Right ventricle myocardium inferior (tissue), 1 donor: ENCODE data around the gene SLC38A9. TPM values are rescaled to one million over a fixed set of nuclear protein-coding genes. Genes with fewer than 3 reads are reported as not detected.

ENCODE experiments used
- ATAC-seq: fragments of 200-7000 bp; cut with Tn5 transposase; one replicate; pipeline ENCODE4 v1.9.1; 2020; ENCODE audit warnings: mild to moderate bottlenecking, moderate library complexity
- DNase-seq: peaks from one replicate; pipeline ENCODE4 v3.0.0; 2021; ENCODE audit errors: missing footprints
- intact Hi-C: fragments of 100-400 bp; cut with DNase I; formaldehyde crosslinking; loops from one replicate; pipeline ENCODE4 v1.11.0; 2022
- total RNA-seq: library from RNA; stranded (reverse); fragmentation: NEBNext Ultra II Directional; extraction: Animal tissue kit (Norgen Biotek cat#: 25700); gene quantifications from one replicate; pipeline ENCODE4 v1.2.1, GENCODE V29; 2021
- donor health status: DM: no; HTN: yes; CAD: no; lungs with severe emphysema.

The SLC38A9 gene
- total RNA-seq, 1 donor from 2014 or later: 7.9 TPM

DNA sequence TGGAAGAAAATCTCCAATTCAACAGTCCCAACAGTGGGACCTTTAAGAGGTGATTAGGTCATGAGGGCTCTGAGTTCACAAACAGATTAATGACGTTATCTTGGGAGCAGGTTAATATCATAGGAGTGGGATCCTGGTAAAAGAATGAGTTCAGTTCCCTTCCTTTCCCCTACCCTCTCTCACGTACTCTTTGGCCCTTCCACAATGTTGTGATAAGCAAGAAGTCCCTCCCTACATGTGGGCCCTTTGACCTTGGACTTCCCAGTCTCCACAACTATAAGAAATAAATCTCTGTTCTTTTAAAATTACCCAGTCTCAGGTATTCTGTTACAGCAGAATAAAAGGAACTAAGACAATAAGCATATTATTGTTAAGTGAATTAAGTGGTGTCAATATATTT lies 37.8 kb downstream of the SLC38A9 start:
- intact Hi-C loops: no loop called here
- ATAC-seq (no peak), DNase-seq (no peak)

DNA sequence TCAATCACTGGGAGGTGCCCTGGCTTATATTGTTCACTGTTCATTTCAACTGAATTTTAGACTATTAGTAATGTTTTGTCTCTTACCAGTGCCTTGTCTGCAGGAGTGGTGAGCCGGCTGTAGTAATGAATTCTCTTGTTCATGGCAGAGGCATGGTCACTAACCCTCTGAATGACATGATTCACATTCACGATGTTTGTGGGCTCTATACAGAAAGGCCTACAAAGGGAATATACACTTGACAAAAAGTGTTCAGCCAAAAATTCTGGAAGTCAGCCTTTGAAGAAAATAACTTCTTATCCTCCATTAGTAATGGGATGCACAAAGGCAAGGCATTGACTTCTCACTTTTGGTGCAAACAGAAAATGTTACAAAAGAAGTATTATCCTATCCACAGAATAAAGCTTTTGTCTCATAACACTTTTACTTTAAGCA lies 39.6 kb downstream of the SLC38A9 start:
- ATAC-seq: no peak

DNA sequence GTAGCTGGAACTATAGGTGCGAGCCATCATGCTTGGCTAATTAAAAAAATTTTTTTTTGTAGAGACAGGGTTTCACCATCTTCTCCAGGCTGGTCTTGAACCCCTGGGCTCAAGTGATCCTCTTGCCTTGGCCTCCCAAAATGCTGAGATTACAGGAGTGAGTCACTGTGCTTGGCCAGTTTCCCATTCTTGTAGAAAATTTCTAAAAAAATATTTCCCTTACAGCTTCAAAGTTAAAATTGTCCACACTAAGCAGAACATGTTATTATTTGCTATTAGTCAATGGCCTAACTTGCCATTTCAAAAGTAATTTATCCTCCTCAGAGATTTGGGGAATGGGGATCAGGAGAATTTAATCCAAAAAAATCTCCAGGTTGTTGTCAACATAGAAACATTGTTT lies 40.1 kb downstream of the SLC38A9 start:
- ATAC-seq: no peak
- intact Hi-C loops: no loop called here
- no peak for DNase-seq

More for the DNA sequence above, 39.6 kb downstream of the SLC38A9 start:
- intact Hi-C loops: no loop called here
- no peak for DNase-seq

DNA sequence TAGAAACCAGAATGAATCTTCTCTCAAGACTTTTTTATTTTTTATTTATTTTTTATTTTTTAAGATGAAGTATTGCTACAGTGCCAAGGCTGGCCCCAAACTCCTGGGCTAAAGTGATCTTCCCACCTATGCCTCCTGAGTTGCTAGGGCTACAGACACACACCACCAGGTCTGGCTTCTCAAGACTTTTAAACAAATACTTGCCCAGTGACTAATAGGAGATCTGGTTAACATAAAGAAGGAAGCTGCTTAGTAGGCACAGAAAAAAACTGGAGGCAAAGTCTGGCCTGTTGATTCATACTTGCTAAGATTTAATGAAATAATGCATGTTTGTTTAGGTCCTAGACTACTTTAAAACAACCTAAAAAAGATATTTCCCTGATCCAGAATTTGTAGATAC lies 43.8 kb downstream of the SLC38A9 start:
- ATAC-seq (no peak), DNase-seq (no peak)
- intact Hi-C loops: no loop called here

DNA sequence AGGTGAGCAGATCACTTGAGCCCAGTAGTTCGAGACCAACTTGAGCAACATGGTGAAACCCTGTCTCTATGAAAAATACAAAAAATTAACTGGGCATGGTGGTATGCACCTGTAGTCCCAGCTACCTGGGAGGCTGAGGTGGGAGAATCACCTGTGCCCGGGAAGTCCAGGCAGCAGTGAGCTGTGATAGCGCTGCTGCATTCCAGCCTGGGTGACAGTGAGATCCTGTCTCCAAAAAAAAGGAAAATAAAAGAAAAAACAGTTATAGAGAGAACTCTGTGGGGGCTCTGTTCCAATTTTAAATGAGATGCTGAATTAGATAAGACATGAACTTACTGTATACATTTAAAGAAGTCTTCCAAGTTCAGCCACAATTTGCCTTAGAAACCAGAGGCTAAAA lies 44.2 kb downstream of the SLC38A9 start:
- intact Hi-C loops: no loop called here
- no peak for DNase-seq
- ATAC-seq: no peak

DNA sequence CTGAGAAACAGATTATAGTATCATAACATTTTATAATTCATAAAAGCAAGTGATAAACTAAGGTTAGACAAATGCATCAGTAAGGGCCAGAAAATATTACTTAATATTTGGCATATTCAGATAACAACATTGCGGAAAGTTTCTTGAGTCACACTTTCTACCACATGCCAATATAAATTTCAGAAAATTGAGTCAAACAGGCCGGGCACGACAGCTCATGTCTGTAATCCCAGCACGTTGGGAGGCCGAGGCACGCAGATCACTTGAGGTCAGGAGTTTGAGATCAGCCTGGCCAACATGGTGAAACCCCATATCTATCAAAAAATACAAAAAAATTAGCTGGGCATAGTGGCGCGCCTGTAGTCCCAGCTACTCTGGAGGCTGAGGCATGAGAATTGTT lies 47.1 kb downstream of the SLC38A9 start:
- intact Hi-C loops: no loop called here
- no peak for DNase-seq
- ATAC-seq: no peak

DNA sequence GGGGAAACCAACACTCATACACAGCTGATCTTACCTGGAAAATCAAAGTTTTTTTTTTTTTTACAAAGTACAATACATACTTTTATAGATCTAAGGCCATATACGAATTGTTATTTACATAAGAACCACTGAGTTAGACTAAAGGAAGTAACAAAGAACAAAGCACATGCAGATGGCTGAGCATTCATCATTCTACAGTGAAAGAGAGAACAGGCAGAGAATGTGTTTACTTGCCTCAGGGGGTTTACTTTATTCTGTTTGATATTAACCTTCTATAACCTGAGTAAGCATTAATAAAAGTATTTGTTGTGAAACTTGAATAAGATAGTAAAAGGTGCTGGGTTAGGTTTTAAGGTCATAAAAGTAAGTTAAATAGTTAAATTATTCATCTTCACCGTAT lies 54.7 kb downstream of the SLC38A9 start:
- DNase-seq (no peak), ATAC-seq (no peak)
- intact Hi-C loops: no loop called here

DNA sequence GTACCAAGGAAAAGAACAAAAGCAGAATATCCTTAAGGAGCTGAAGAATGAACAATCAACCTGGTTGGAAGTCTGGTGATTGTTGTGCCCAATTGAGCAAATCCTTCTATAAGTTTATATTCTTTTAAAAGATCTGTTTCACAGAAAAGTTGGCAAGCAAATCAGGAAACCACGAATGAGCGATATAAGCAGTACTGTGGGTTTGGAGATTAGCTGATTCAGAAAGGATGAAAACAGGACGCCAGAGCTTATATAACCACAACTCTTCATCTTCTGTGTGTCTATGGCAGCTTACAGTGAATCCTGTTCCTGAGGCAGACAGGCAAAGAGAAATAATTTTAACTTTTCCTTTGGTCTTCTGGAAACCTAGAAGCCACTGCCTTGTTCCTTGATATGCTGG lies 61.7 kb downstream of the SLC38A9 start:
- intact Hi-C loops: no loop called here
- DNase-seq (no peak), ATAC-seq (no peak)

DNA sequence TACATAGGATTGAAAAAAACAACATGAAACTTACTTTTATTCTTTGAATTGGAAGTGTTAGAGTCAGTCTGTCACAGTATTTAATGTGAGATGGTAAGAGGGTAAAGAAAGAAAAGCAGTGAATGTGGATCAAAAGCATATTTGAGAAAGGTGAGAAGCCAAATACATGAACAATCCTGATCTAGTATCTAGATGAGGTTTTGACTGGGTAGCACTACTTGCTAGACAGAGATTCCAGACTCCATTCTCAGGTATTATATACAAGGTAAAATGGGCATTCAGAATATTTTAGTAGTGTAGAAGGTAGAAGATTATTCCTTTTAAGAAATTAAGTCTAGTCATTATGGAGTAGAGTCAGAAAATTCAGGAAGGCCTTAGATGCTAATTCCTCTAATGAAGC lies 62.2 kb downstream of the SLC38A9 start:
- no peak for ATAC-seq
- intact Hi-C loops: no loop called here
- no peak for DNase-seq

DNA sequence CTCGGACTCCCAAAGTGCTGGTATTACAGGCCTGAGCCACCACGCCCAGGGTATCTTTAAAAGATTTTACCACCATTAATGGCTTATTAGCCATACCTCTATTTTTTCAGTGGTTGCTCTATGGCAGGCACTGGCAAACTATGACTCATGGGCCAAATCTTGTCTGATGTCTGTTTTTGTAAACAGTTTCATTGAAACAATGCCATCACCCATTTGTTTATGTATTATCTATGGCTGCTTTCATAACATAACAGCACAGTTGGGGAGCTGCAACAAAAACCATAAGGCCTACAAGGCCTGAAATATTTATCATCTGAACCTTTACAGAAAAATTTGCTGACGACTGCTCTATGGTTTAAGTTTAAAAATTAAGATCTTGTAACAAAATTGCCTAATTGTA lies 66.8 kb downstream of the SLC38A9 start:
- ATAC-seq (no peak), DNase-seq (no peak)
- intact Hi-C loops: no loop called here

DNA sequence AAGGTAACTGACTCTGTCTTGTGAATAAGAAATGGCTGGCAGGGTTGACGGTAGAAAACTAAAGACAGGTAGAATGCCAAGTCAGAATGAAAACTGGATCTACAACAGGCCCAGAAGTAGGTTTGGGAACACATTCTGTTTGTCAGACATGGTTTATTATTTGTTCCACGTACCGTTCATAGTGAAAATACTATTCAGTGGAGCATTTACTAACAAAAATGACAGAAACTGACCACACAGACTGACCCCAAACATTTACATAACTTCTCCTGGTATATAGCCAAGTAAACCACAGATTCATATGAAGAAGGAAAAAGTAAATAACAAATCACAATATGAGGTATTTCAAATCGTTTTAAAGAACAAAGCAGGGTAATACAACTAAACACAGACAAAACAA lies 73.7 kb downstream of the SLC38A9 start:
- ATAC-seq (no peak), DNase-seq (no peak)
- intact Hi-C loops: loop anchor here (10.0 kb wide), 1 partner anchor 104 kb away; the partner anchor contains the start of gene PLPP1

DNA sequence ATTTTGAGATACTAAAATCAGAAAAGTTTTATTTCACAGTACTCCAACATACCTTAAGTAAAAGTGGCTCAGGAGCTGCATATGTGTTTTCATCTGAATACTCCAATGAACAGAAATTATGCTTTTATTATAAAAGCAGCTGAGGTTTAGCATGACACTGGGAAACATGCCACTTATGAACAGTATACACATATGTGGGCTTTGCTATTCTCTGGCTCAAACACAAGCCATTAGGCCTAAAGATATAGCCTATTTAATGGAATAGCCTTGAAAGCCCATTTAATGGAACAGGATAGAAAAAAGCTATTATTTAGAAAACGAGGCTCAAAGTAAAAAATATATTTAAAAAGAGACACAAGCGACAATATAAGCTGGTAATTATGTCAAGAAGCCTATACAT lies 74.1 kb downstream of the SLC38A9 start:
- ATAC-seq (no peak), DNase-seq (no peak)
- intact Hi-C loops: loop anchor here (10.0 kb wide), 1 partner anchor 103 kb away; the partner anchor contains the start of gene PLPP1

DNA sequence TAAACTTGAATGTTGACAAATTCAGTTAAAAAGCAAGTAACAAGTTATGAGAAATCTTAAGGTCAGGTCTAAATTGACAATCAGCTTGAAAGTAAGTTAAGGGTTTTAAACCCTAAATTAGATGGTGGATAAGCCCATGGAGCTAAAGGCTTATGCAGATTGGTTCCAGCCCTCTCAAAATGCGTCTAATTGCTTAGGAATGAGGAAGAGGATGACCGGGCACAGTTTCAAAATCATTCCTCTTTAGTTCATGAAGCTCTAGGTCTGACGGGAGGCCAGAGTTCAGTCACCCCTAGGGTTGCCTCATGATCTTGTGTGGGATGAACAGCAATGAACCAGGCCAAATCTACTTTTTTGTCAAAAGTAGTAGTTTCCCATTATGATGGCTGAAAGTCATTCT lies 75.4 kb downstream of the SLC38A9 start:
- DNase-seq (no peak), ATAC-seq (peak; percentile 70)
- intact Hi-C loops: loop anchor here (10.0 kb wide), 1 partner anchor 102 kb away; the partner anchor contains the start of gene PLPP1

DNA sequence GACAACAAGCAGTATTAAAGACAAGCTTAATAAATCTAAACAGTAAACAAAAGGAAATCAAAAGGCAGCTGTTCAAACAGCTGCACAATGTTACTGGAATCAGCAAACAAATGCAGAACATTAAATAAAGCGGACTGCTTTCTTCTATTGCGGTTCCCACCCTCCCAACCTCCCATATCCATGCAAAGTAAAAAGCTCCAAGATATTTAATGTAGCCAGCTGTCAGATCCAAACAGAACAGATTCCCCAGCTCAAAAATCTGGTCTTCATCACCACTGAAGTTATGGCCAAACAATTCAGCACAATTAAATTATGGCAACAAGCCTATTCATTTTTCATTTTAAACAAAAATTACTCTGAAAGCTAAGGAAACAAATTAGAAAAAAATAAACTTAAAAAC lies 75.9 kb downstream of the SLC38A9 start:
- DNase-seq (no peak), ATAC-seq (no peak)
- intact Hi-C loops: loop anchor here (10.0 kb wide), 1 partner anchor 101 kb away; the partner anchor contains the start of gene PLPP1

DNA sequence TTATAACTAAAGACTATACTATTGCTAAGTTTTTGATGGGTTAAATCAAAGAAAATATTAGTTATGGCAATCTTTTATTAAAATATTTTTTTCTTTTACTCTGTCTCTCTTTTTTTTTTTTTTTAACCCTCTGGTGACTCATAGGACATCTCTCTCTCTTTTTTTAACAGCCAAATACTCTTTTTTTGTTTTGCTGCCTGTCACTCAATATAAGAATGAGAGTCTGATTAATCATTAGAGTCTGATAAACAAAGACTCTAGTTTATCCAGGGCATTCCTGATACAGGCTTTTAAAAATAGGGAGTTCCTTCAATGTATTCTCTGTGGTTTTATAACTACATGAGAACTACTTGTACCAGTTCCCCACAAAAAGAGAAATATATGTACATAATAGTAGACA lies 77.3 kb downstream of the SLC38A9 start:
- ATAC-seq (no peak), DNase-seq (no peak)
- intact Hi-C loops: loop anchor here (10.0 kb wide), 1 partner anchor 100 kb away; the partner anchor contains the start of gene PLPP1

DNA sequence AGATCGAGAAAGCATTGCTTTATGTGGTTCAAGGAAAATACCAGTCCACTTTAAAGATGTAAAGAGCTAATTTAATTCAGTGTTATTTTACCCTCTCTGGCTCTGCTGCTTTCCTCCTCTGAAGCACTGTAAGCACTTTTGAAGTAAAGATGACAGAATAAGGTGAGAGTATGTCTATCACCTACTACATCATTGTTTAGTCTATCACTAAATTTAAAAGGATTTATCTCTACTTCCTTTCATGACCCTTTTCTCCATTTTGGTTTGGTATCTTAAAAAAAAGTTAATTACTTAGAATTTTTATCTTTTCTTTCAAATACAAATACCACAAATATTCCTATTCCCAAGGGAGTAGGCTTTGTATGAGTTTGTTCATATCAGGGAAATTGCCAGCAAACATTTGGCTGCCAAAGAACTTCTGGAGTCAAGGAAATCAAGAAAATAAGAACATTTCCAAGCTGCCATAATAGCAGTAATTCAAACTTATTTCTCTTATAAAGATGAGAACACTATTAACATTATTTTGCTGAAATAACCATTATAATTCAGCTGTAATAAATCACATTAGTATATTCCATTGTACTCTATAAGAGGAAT lies 77.8 kb downstream of the SLC38A9 start:
- ATAC-seq (no peak), DNase-seq (no peak)
- intact Hi-C loops: loop anchor here (10.0 kb wide), 1 partner anchor 100 kb away; the partner anchor contains the start of gene PLPP1

DNA sequence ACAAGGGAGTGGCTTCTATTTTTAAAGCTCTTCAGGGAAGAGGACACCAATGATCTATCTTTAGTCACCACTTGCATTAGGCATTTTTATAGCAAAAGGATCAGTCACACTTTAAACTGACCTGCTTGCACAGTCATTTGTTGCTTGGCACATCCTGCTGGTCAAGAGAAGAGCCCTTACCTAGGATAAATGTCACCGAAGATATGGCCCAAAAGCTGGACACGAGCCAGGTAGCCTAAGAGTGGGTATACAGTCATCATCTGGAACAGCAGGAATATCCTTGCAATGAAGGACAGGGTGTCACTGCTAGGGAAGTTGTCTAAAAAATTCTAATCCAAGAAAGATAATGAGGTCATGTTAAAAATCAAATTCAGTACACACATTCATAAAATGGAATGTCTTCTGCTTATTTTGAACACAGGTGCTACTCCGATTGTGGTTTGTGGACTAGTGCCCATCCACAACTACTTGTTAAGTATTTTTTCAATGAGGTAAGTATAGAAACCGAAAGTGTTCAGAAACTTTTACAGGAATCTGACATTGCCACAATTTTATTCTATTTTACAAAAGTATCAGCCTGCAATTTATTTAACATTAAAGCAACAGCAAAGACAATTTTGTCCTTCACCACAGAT lies 78.4 kb downstream of the SLC38A9 start:
- no peak for DNase-seq
- intact Hi-C loops: loop anchor here (2.0 to 10.0 kb wide), 2 partner anchors 31 to 99 kb away; partner anchors contain the start of gene PLPP1
- peak; percentile 69 for ATAC-seq

DNA sequence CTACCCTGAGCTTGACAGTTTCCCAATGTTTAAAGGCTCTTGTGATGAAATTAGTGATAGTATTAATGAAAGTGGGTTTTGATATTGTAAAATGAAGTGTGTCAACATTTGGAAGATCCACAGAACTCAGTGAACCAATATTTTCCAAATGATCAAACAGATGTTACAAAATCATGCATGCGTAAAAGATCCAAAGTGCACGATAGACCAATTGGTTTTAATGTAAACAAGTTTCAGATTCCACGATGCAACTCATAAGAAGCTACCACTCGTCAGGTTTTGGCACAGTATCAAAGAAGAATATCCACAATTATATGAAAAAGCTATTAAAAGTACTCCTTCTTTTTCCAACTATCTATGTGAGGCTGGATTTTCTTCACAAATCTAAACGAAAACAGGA lies 82.3 kb downstream of the SLC38A9 start:
- DNase-seq (no peak), ATAC-seq (no peak)
- intact Hi-C loops: loop anchor here (10.0 kb wide), 1 partner anchor 95 kb away; the partner anchor contains the start of gene PLPP1

DNA sequence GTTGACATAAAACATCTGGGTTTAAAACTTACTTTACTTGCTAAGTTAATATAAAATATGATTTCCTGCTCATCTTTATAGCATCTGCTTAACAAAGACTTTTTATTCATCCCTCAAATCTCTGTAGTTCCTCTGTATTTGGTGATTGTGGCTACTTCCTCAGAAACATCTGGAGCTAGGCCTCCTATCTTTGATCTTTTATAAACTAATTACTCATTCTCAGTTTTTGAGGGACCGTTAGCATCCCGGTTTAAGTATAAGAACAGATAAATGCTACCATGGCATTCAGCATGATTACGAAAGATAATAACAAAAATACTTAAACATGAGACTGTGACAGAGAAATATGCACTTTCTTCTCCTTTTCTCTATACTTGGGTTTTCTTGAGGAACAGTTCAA lies 85.3 kb downstream of the SLC38A9 start:
- ATAC-seq: no peak
- DNase-seq: no peak
- intact Hi-C loops: no loop called here

DNA sequence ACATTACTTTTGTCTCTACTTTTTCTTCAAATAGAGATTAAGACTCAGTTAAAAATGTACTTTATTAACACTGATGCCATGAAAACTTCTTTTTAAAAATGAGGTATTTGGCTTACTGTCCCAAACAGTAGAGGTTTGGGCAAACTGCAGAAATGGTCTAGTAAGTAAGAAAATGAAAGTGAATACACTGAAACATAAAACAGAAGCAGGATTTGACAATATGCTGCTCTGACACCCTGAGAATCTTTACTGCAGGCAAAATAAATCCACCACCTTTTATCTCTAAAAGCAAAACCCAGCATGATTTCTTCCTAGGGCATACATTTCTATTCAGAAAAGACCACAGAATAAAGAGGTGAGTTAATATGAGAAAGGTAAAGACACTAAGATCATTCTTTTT lies 86.2 kb downstream of the SLC38A9 start:
- intact Hi-C loops: no loop called here
- no peak for ATAC-seq
- DNase-seq: no peak

DNA sequence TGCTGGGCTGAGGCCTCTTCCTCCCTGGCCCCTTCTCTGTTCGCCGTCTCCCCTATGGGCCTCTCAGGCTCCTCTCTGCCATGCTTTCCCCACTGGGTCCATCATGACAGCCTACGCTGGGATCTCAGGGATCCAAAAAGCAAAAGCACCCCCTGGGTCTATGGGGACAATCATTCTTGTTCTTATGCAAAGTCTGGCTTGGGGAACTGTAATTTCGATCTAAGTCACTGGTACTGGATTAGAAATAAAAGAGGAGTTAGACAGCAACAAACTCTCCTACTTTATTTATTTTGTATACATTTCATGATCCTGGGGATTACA lies 86.6 kb downstream of the SLC38A9 start:
- DNase-seq (no peak), ATAC-seq (no peak)
- intact Hi-C loops: no loop called here
